Activated B cell treated with CpG ODN at 0.5 μM for 24 hours (primary cell): ENCODE data around the gene PRR13. TPM values are rescaled to one million over a fixed set of nuclear protein-coding genes. Genes with fewer than 3 reads are reported as not detected.

Experiments
- ATAC-seq: fragments of 200-7000 bp; cut with Tn5 transposase; one replicate; pipeline ENCODE4 v1.10.0; 2021; ENCODE audit warnings: low read depth, mild to moderate bottlenecking, moderate library complexity
- CTCF ChIA-PET: fragments of 350-600 bp; sonication (Branson Sonifier 250); formaldehyde crosslinking; loops from one replicate; lab custom pipeline; 2021; ENCODE audit warnings: antibody characterized with exemption; lab: Charles Lee
- POLR2A ChIA-PET: fragments of 350-600 bp; sonication (Branson Sonifier 250); formaldehyde crosslinking; loops from one replicate; lab custom pipeline; 2021; ENCODE audit warnings: antibody characterized with exemption; lab: Charles Lee
- DNase-seq: peaks from one replicate; pipeline ENCODE4 v3.0.0; 2022
- H3K27ac Mint-ChIP-seq: one replicate; pipeline ENCODE4 v1.8.0; 2020; ENCODE audit warnings: mixed read lengths
- H3K27me3 Mint-ChIP-seq: one replicate; pipeline ENCODE4 v1.8.0; 2021; ENCODE audit warnings: mixed read lengths
- H3K36me3 Mint-ChIP-seq: one replicate; pipeline ENCODE4 v1.8.0; 2021; ENCODE audit warnings: low read depth, mixed read lengths
- H3K4me1 Mint-ChIP-seq: one replicate; pipeline ENCODE4 v1.8.0; 2021; ENCODE audit warnings: mixed read lengths
- H3K4me3 Mint-ChIP-seq: one replicate; pipeline ENCODE4 v1.8.0; 2020; ENCODE audit warnings: mild to moderate bottlenecking, mixed read lengths
- H3K9me3 Mint-ChIP-seq: one replicate; pipeline ENCODE4 v1.8.0; 2020; ENCODE audit warnings: mixed read lengths
- intact Hi-C: fragments of 100-400 bp; cut with micrococcal nuclease; formaldehyde crosslinking; loops from one replicate; pipeline ENCODE4 v1.15.1; 2024
- total RNA-seq: library from RNA; stranded (reverse); gene quantifications from 2 replicates; pipeline ENCODE4 v1.2.3, GENCODE V29; 2022
- TF ChIP-seq, protein P1 (sequence below): fragments of 200-600 bp; IDR thresholded peaks from one replicate; pipeline ENCODE4 v1.8.0; 2022; ENCODE audit warnings: antibody characterized with exemption, mild to moderate bottlenecking

Gene PRR13
- total RNA-seq, 1 donor from 2014 or later = 266 TPM

DNA sequence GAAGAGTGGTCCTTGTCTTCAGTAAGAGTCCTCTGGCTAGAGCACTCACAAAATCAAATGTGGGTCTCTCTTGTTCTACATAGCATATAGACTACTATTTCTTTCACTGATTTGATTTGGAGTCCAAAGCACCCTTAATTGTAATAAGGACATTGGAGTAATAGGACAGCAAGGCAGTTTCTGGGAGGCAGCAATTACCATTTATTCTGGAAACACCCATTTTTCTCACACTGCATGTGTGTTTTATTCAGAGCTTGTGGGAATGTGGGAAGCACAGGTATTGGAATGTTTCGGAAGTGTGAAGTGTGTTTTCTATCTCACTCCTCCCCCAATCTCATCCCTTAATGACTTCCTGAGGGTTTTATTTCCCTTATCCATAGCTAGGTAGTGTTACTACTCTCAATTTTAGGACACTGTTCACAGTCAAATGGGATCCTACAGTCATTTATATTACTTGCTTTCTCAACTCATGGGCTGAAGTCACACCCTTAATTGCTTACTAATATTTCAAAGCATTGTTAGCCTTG is 30.6 kb downstream of the PRR13 start:
- Mint-ChIP-seq H3K4me1 (peaks cover 4% of the 10 kb centered on the region), H3K9me3 (no peaks in the 10 kb centered on the region), H3K27ac (no peak overlapping the region), H3K36me3 (peaks cover 88% of the 10 kb centered on the region), H3K4me3 (no peak overlapping the region), H3K27me3 (no peaks in the 10 kb centered on the region)
- ChIA-PET CTCF (no interaction called here), POLR2A (interaction anchor here (0.6 kb wide), 1 partner anchor 117 kb away, joined by 7 read pairs; no protein-coding TSS in a partner anchor)
- TF ChIP-seq, protein P1, sequence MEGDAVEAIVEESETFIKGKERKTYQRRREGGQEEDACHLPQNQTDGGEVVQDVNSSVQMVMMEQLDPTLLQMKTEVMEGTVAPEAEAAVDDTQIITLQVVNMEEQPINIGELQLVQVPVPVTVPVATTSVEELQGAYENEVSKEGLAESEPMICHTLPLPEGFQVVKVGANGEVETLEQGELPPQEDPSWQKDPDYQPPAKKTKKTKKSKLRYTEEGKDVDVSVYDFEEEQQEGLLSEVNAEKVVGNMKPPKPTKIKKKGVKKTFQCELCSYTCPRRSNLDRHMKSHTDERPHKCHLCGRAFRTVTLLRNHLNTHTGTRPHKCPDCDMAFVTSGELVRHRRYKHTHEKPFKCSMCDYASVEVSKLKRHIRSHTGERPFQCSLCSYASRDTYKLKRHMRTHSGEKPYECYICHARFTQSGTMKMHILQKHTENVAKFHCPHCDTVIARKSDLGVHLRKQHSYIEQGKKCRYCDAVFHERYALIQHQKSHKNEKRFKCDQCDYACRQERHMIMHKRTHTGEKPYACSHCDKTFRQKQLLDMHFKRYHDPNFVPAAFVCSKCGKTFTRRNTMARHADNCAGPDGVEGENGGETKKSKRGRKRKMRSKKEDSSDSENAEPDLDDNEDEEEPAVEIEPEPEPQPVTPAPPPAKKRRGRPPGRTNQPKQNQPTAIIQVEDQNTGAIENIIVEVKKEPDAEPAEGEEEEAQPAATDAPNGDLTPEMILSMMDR = no peak
- intact Hi-C loops = loop anchor here (2.0 kb wide), 1 partner anchor 13 kb away; no protein-coding TSS in a partner anchor
- DNase-seq (no peak), ATAC-seq (no peak)

DNA sequence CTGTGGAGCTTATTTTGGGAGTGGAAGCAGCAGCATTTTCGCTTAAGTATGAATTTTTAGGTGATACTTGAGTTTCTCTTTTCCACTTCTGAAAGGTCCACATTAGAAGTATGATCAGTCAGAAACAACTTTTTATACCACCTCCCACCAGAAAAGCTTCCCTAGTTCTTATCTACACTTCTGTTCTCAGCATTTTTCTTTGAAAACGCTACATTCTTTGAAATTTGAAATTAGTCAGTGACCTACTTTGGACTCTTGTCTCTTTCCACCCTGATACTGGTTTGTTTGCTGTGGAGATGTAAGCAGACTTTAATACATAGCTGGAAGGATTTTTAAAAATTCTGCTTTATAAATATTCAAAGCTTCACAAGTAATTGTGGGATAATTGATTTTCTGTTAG is 32.5 kb downstream of the PRR13 start:
- H3K27me3 Mint-ChIP-seq = no peaks in the 10 kb centered on the region
- ATAC-seq (no peak), DNase-seq (no peak)
- no peaks in the 10 kb centered on the region for H3K9me3 Mint-ChIP-seq
- intact Hi-C loops = no loop called here
- peaks cover 4% of the 10 kb centered on the region for H3K4me1 Mint-ChIP-seq
- H3K36me3 Mint-ChIP-seq = peaks cover 86% of the 10 kb centered on the region
- no peak overlapping the region for H3K4me3 Mint-ChIP-seq
- ChIA-PET CTCF (interaction anchor here (0.5 kb wide), 1 partner anchor 16 kb away, joined by 5 read pairs; no protein-coding TSS in a partner anchor), POLR2A (interaction anchor here (1.1 to 1.4 kb wide), 3 partner anchors 10 to 18 kb away, joined by 4 to 6 read pairs (median 4); no protein-coding TSS in a partner anchor)
- TF ChIP-seq, protein P1 = no peak
- no peak overlapping the region for H3K27ac Mint-ChIP-seq

DNA sequence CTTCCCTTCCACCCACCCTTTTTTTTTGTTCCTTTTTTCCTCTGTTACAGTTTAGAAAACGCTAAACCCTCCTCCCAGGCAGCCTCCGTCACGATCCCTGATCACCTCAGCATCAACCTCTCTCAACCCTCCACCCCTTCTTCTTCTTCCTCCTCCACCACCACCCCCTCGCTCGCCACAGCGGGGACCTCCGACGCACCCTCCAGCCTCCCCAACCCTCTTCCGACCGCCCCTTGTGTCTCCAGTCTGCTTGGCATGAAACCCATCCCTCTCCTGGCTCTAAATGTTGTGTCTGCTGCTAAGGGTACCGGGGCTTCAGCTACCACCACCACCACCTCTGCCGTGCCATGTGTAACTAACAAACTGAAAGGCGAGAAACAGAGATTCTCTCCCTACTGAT is 33.3 kb downstream of the PRR13 start:
- Mint-ChIP-seq H3K36me3 (peaks cover 88% of the 10 kb centered on the region), H3K9me3 (no peaks in the 10 kb centered on the region), H3K4me3 (no peak overlapping the region), H3K27ac (no peak overlapping the region), H3K27me3 (no peaks in the 10 kb centered on the region), H3K4me1 (peaks cover 4% of the 10 kb centered on the region)
- ChIA-PET CTCF (interaction anchor here (0.5 to 2.4 kb wide), 3 partner anchors 17 to 33 kb away, joined by 3 to 15 read pairs (median 5); partner anchors contain the start of gene NPFF), POLR2A (interaction anchor here (0.6 to 1.9 kb wide), 7 partner anchors 10 to 28 kb away, joined by 3 to 9 read pairs (median 4); partner anchors contain the start of gene TARBP2)
- ATAC-seq (no peak), DNase-seq (no peak)
- intact Hi-C loops = no loop called here
- TF ChIP-seq, protein P1 = no peak

DNA sequence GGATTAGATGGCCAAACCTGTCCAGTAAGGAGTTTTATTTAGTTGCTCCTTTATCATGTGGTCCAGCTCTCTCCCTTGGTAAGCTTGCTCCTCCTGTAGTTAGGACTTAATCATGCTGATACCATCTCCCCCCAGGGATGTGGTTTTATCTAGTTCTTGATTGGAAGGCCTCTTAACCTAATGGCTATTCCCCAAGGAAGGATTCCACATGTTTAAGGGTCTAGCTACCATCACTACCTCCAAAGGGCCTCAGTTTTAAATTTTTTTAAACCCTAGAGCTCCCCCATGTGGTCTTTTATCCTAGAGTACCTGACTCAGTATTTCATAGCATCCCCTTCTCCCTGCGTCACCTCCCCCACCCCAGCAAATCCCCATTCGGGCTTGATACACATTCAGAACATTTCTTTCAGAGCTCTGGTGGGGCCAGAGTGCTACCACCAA is 35.3 kb downstream of the PRR13 start:
- H3K4me1 Mint-ChIP-seq = peaks cover 2% of the 10 kb centered on the region
- DNase-seq (no peak), ATAC-seq (peak; percentile 34)
- intact Hi-C loops = loop anchor here (2.0 kb wide), 1 partner anchor 32 kb away; no protein-coding TSS in a partner anchor
- H3K36me3 Mint-ChIP-seq = peaks cover 89% of the 10 kb centered on the region
- H3K4me3 Mint-ChIP-seq = no peak overlapping the region
- POLR2A ChIA-PET = interaction anchor here (1.2 to 1.9 kb wide), 2 partner anchors 15 to 24 kb away, joined by 7 to 8 read pairs; partner anchors contain the start of gene TARBP2
- no peaks in the 10 kb centered on the region for H3K9me3 Mint-ChIP-seq
- H3K27me3 Mint-ChIP-seq = no peaks in the 10 kb centered on the region
- TF ChIP-seq, protein P1 = no peak
- H3K27ac Mint-ChIP-seq = no peak overlapping the region
- CTCF ChIA-PET = interaction anchor here (0.6 to 2.4 kb wide), 6 partner anchors 19 to 159 kb away, joined by 3 to 15 read pairs (median 3); partner anchors contain the start of genes AMHR2 and NPFF

DNA sequence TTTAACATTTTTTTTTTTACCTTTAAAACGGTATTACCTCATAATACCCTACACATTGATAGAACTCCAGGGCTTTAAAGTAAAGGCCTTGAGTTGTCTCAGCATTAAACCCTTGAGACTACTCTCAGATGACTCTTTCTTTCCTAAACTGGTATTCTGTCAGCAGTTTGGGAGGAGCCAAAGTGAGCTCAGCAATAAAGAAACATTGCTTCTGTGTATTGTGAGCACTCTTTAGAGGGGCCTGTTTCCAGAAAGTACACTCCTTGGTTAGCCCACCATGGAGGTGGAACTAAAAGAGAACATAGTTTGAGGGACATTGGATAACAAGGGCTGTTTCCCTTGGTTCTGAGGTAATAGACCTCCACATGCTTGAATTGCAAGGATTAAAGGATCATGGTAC is 37.3 kb downstream of the PRR13 start:
- H3K4me3 Mint-ChIP-seq = no peak overlapping the region
- no peaks in the 10 kb centered on the region for H3K27me3 Mint-ChIP-seq
- H3K27ac Mint-ChIP-seq = no peak overlapping the region
- peaks cover 3% of the 10 kb centered on the region for H3K4me1 Mint-ChIP-seq
- no peaks in the 10 kb centered on the region for H3K9me3 Mint-ChIP-seq
- peaks cover 86% of the 10 kb centered on the region for H3K36me3 Mint-ChIP-seq
- DNase-seq = no peak
- ChIA-PET POLR2A (interaction anchor here (0.6 to 1.8 kb wide), 6 partner anchors 10 to 62 kb away, joined by 3 to 8 read pairs (median 4); partner anchors contain the start of gene TARBP2), CTCF (no interaction called here)
- TF ChIP-seq, protein P1 = no peak
- no peak for ATAC-seq
- intact Hi-C loops = no loop called here
